SK-N-SH (cell line): ENCODE results near the gene THOP1.

Source experiments
- CHD2 ChIP-seq: fragments of 150-350 bp; IDR thresholded peaks from 2 replicates; pipeline ENCODE4 v1.6.1; 2018; ENCODE audit warnings: low read length; ENCODE audit not compliant: partially characterized antibody
- GABPA ChIP-seq: IDR thresholded peaks from 2 replicates; pipeline ENCODE4 v1.4.0; 2012; ENCODE audit warnings: low read depth, mild to moderate bottlenecking
- POLR2AphosphoS5 ChIP-seq: IDR thresholded peaks from 2 replicates; pipeline ENCODE4 v1.6.1; 2012; ENCODE audit warnings: low read depth, low read length
- SMC3 ChIP-seq: IDR thresholded peaks from 2 replicates; pipeline ENCODE4 v1.6.1; 2012; ENCODE audit warnings: low read depth, low read length, improper control_type of control experiment
- TAF1 ChIP-seq: IDR thresholded peaks from 2 replicates; pipeline ENCODE4 v1.6.1; 2012; ENCODE audit warnings: low read depth, mild to moderate bottlenecking, low read length, moderate library complexity, borderline replicate concordance
- YY1 ChIP-seq: IDR thresholded peaks from 2 replicates; pipeline ENCODE4 v1.4.0; 2012; ENCODE audit warnings: low read depth, mild to moderate bottlenecking
- TF ChIP-seq, protein P1 (sequence below): fragments of 200-600 bp; sonication (generic); IDR thresholded peaks from 2 replicates; pipeline ENCODE4 v1.6.1; 2017; ENCODE audit warnings: antibody characterized with exemption, mild to moderate bottlenecking, moderate library complexity

DNA sequence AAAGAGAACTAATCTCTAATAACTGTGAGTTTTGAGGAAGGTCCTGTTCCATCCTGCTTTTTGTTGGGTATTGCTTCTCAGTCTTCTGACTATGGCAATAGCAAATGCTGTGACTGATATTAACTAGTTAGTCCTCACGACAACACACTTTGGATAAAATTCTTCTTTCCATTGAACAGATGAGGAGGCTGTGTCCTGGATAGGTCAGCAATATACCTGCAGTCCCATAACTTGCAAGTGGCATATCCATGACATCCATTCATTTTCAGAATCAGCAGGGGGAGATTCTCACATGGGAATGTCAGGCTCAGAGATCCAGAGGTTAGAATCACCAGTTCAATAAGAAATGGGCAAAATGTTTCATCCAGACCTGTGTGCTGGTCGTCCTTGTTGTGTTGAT lies 41.7 kb downstream of the THOP1 start:
- TF ChIP-seq, protein P1, sequence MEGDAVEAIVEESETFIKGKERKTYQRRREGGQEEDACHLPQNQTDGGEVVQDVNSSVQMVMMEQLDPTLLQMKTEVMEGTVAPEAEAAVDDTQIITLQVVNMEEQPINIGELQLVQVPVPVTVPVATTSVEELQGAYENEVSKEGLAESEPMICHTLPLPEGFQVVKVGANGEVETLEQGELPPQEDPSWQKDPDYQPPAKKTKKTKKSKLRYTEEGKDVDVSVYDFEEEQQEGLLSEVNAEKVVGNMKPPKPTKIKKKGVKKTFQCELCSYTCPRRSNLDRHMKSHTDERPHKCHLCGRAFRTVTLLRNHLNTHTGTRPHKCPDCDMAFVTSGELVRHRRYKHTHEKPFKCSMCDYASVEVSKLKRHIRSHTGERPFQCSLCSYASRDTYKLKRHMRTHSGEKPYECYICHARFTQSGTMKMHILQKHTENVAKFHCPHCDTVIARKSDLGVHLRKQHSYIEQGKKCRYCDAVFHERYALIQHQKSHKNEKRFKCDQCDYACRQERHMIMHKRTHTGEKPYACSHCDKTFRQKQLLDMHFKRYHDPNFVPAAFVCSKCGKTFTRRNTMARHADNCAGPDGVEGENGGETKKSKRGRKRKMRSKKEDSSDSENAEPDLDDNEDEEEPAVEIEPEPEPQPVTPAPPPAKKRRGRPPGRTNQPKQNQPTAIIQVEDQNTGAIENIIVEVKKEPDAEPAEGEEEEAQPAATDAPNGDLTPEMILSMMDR, result no peak
- TF ChIP-seq TAF1, result no peak
- no peak for TF ChIP-seq SMC3
- no peak for TF ChIP-seq GABPA
- no peak for TF ChIP-seq YY1
- no peak for TF ChIP-seq CHD2
- TF ChIP-seq POLR2AphosphoS5, result no peak
